Gastrocnemius medialis (tissue), 4 donors: ENCODE measurements around the gene SYTL2. TPM values are rescaled to one million over a fixed set of nuclear protein-coding genes. Genes with fewer than 3 reads are reported as not detected.

Experiments used
- ATAC-seq, 2 donors: fragments of 150-250 bp; one replicate each; pipeline ENCODE4 v1.9.1; 2016
- DNase-seq, 2 donors: peaks; one replicate each; pipeline ENCODE4 v3.0.0-alpha.2; 2019
- H3K27ac ChIP-seq, 4 donors: fragments of 200-600 bp; sonication (generic); 1 replicate in 1 of 4; 2 replicates in 3 of 4; pipeline ENCODE4 v1.5.1; 2016 to 2018; ENCODE audit warnings: mild to moderate bottlenecking in 2 of 4, moderate library complexity in 1 of 4
- H3K27me3 ChIP-seq, 3 donors: fragments of 200-600 bp; sonication (generic) in 2 of 3; 1 replicate in 1 of 3; 2 replicates in 2 of 3; pipeline versions ENCODE4 v1.5.1 to v1.6.0; 2016 to 2019; ENCODE audit warnings: mild to moderate bottlenecking in 1 of 3, moderate library complexity in 1 of 3
- H3K36me3 ChIP-seq, 2 donors: fragments of 200-600 bp; sonication (generic) in 1 of 2; one replicate each; pipeline ENCODE4 v1.5.1; 2017 to 2018
- H3K4me1 ChIP-seq, 2 donors: fragments of 200-600 bp; sonication (generic) in 1 of 2; one replicate each; pipeline ENCODE4 v1.5.1; 2016 to 2017; ENCODE audit warnings: mild to moderate bottlenecking in 2 of 2
- H3K4me3 ChIP-seq, 4 donors: fragments of 200-600 bp; sonication (generic) in 3 of 4; 1 replicate in 1 of 4; 2 replicates in 3 of 4; pipeline ENCODE4 v1.5.1; 2016 to 2019; ENCODE audit warnings: mild to moderate bottlenecking in 2 of 4
- H3K9me3 ChIP-seq, 3 donors: fragments of 200-600 bp; sonication (generic) in 2 of 3; 1 replicate in 1 of 3; 2 replicates in 2 of 3; pipeline ENCODE4 v1.5.1; 2016 to 2019
- CTCF ChIP-seq, 5 experiments: fragments of 450-650 bp in 3 of 5; fragments of 200-600 bp in 2 of 5; sonication (generic) in 2 of 5; IDR thresholded peaks in 4 of 5; conservative IDR thresholded peaks in 1 of 5; 1 replicate in 4 of 5; 2 replicates in 1 of 5; pipeline ENCODE4 v1.5.1; 2016 to 2019; ENCODE audit warnings: antibody characterized with exemption in 5 of 5, mild to moderate bottlenecking in 3 of 5, moderate library complexity in 3 of 5
- POLR2A ChIP-seq, 2 donors: fragments of 450-650 bp; IDR thresholded peaks; one replicate each; pipeline ENCODE4 v1.6.1; 2017; ENCODE audit warnings: antibody characterized with exemption in 2 of 2, mild to moderate bottlenecking in 2 of 2, moderate library complexity in 2 of 2
- in situ Hi-C, 4 donors: fragments of 200-750 bp; cut with MboI; loops; one replicate each; pipeline versions ENCODE4 v1.15.0 to v1.8.0; 2017; ENCODE audit warnings: low sequenced_read_pairs in 4 of 4
- intact Hi-C: fragments of 100-400 bp; cut with DNase I; formaldehyde crosslinking; loops from one replicate; pipeline ENCODE4 v1.15.1; 2023; ENCODE audit warnings: low total_unique reads
- total RNA-seq, 4 donors: library from RNA; depleted of rRNA; stranded (reverse); fragments of >200 nt; gene quantifications; one replicate each; pipeline versions ENCODE4 v1.1.0 to v1.2.3, GENCODE V29; 2016

The SYTL2 gene
- total RNA-seq, 4 donors from 2014 or later, result 0.97 to 11.9 (median 2.7) TPM

GRCh38 chr11:85723088-85723487, 87.9 kb downstream of the SYTL2 start:
- intact Hi-C loops, result no loop called here
- H3K36me3 ChIP-seq, result no peaks in the 10 kb centered on the region
- TF ChIP-seq CTCF (IDR thresholded peaks at IDR 0.05 in 4 of 5, conservative IDR thresholded peaks at IDR 0.05 in 1 of 5) (no peak), POLR2A (IDR thresholded peaks at IDR 0.05) (no peak)
- no peaks in the 10 kb centered on the region for H3K9me3 ChIP-seq
- H3K4me3 ChIP-seq, result no peak overlapping the region
- no peak for DNase-seq
- in situ Hi-C loops, result no loop called here
- H3K4me1 ChIP-seq, result peaks cover 10 to 13% of the 10 kb centered on the region in 2 donors
- no peak overlapping the region for H3K27ac ChIP-seq
- H3K27me3 ChIP-seq, result peaks cover 0 to 4% (median 0%) of the 10 kb centered on the region in 3 donors
- no peak for ATAC-seq

GRCh38 chr11:85721191-85721590, 89.8 kb downstream of the SYTL2 start:
- H3K9me3 ChIP-seq, result no peaks in the 10 kb centered on the region
- intact Hi-C loops, result no loop called here
- H3K36me3 ChIP-seq, result no peaks in the 10 kb centered on the region
- H3K27me3 ChIP-seq, result peaks cover 0 to 4% (median 0%) of the 10 kb centered on the region in 3 donors
- no peak overlapping the region for H3K4me3 ChIP-seq
- TF ChIP-seq CTCF (IDR thresholded peaks at IDR 0.05 in 4 of 5, conservative IDR thresholded peaks at IDR 0.05 in 1 of 5), result no peak
- no peak for TF ChIP-seq POLR2A (IDR thresholded peaks at IDR 0.05)
- H3K4me1 ChIP-seq, result peaks cover 10 to 16% of the 10 kb centered on the region in 2 donors
- DNase-seq, result no peak
- in situ Hi-C loops, result no loop called here
- ATAC-seq, result no peak
- no peak overlapping the region for H3K27ac ChIP-seq

- H3K4me3 ChIP-seq, result peak overlapping the region; percentile 21 to 34 (median 32)
- H3K9me3 ChIP-seq, result no peaks in the 10 kb centered on the region
- in situ Hi-C loops (no loop called here), intact Hi-C loops (no loop called here)
- no peak for TF ChIP-seq CTCF (IDR thresholded peaks at IDR 0.05 in 4 of 5, conservative IDR thresholded peaks at IDR 0.05 in 1 of 5)
- peak in 1 of 2 donors; percentile 5 for TF ChIP-seq POLR2A (IDR thresholded peaks at IDR 0.05)
- H3K27ac ChIP-seq, result peak overlapping the region; percentile 4 to 57 (median 42)
- DNase-seq (peak; percentile 3 to 36), ATAC-seq (peak; percentile 61 to 63)
- peaks cover 6 to 18% of the 10 kb centered on the region in 2 donors for H3K4me1 ChIP-seq
- peaks cover 0 to 4% (median 0%) of the 10 kb centered on the region in 3 donors for H3K27me3 ChIP-seq
- no peaks in the 10 kb centered on the region for H3K36me3 ChIP-seq
These were observed 91.7 kb downstream of the SYTL2 start for GRCh38 chr11:85718991-85719807.

- intact Hi-C loops (no loop called here), in situ Hi-C loops (no loop called here)
- no peaks in the 10 kb centered on the region for H3K9me3 ChIP-seq
- peaks cover 6 to 18% of the 10 kb centered on the region in 2 donors for H3K4me1 ChIP-seq
- ATAC-seq (no peak), DNase-seq (no peak)
- H3K27ac ChIP-seq, result peak overlapping the region; percentile 4 to 57 (median 42)
- no peaks in the 10 kb centered on the region for H3K36me3 ChIP-seq
- peaks cover 0 to 4% (median 0%) of the 10 kb centered on the region in 3 donors for H3K27me3 ChIP-seq
- H3K4me3 ChIP-seq, result peak overlapping the region; percentile 21 to 34 (median 32)
- TF ChIP-seq CTCF (IDR thresholded peaks at IDR 0.05 in 4 of 5, conservative IDR thresholded peaks at IDR 0.05 in 1 of 5) (no peak), POLR2A (IDR thresholded peaks at IDR 0.05) (no peak)
These were observed 92.6 kb downstream of the SYTL2 start for GRCh38 chr11:85718126-85718943.
